Hematopoietic multipotent progenitor cell treated with erythropoietin and hydrocortisone succinate and interleukin-3 and kit ligand, for 4 days (in vitro differentiated cells): ENCODE measurements around the gene TMEM72.

Experiments used
- DNase-seq: peaks from one replicate; pipeline ENCODE4 v3.0.0-alpha.2; 2015

TMEM72 gene

GRCh38 chr10:44956717-44957706 is 45.9 kb downstream of the TMEM72 start:
- no peak for DNase-seq

- no peak for DNase-seq
These were observed 47.2 kb downstream of the TMEM72 start for GRCh38 chr10:44958196-44958897.

- DNase-seq, result no peak
These were observed 47.7 kb downstream of the TMEM72 start for GRCh38 chr10:44958898-44959246.

- peak; percentile 94 for DNase-seq
These were observed 48.3 kb downstream of the TMEM72 start, which contains the start of gene RASSF4 for GRCh38 chr10:44959247-44960087. RASSF4 (plus strand) TSS chr10:44959802; CDS start chr10:44970203, 10,401 bp downstream.

GRCh38 chr10:44960088-44960460 is 48.9 kb downstream of the TMEM72 start:
- DNase-seq, result no peak

- no peak for DNase-seq
These were observed 49.5 kb downstream of the TMEM72 start for GRCh38 chr10:44960482-44961229.

- no peak for DNase-seq
These were observed 50.1 kb downstream of the TMEM72 start for GRCh38 chr10:44961230-44961571.

GRCh38 chr10:44961931-44962750 is 51.0 kb downstream of the TMEM72 start:
- no peak for DNase-seq

GRCh38 chr10:44962870-44963738 is 52.0 kb downstream of the TMEM72 start:
- no peak for DNase-seq

- no peak for DNase-seq
These were observed 52.9 kb downstream of the TMEM72 start for GRCh38 chr10:44963772-44964633.

GRCh38 chr10:44965104-44965503 is 54.0 kb downstream of the TMEM72 start:
- no peak for DNase-seq

GRCh38 chr10:44965651-44966097 is 54.5 kb downstream of the TMEM72 start:
- no peak for DNase-seq

GRCh38 chr10:44966129-44966815 is 55.1 kb downstream of the TMEM72 start:
- no peak for DNase-seq

- DNase-seq, result no peak
These were observed 55.8 kb downstream of the TMEM72 start for GRCh38 chr10:44966816-44967509.

GRCh38 chr10:44967616-44968015 is 56.5 kb downstream of the TMEM72 start:
- no peak for DNase-seq

GRCh38 chr10:44968091-44968490 is 57.0 kb downstream of the TMEM72 start:
- DNase-seq, result peak; percentile 84

GRCh38 chr10:44968500-44969400 is 57.6 kb downstream of the TMEM72 start:
- peak; percentile 58 for DNase-seq
